Mesenteric fat pad (tissue), 1 donor: ENCODE measurements around the gene NUDT22. TPM values are rescaled to one million over a fixed set of nuclear protein-coding genes. Genes with fewer than 3 reads are reported as not detected.
"Not testable (repeated sequence)": the region's sequence is repeated elsewhere in the genome, so short reads cannot be mapped to it uniquely, and the experiment has no call there.

Experiments used
- DNase-seq: peaks from one replicate; pipeline ENCODE4 v3.0.0-alpha.2; 2020; ENCODE audit warnings: low spot score
- total RNA-seq: library from RNA; stranded (reverse); fragmentation: NEBNext Ultra II Directional; extraction: Animal tissue kit (Norgen Biotek cat#: 25700); gene quantifications from one replicate; pipeline ENCODE4 v1.2.1, GENCODE V29; 2021
- donor health status: DM: yes; HTN: yes; CAD: no.

Gene NUDT22
- total RNA-seq, 1 donor from 2014 or later = 45.8 TPM

GRCh38 chr11:64241491-64242374 is 15.7 kb downstream of the NUDT22 start:
- DNase-seq = no peak

- DNase-seq = no peak
These were observed 17.3 kb downstream of the NUDT22 start for GRCh38 chr11:64243236-64243854.

GRCh38 chr11:64244107-64244506 is 18.0 kb downstream of the NUDT22 start:
- no peak for DNase-seq

- no peak for DNase-seq
These were observed 18.9 kb downstream of the NUDT22 start for GRCh38 chr11:64244966-64245365.

GRCh38 chr11:64245401-64245796 is 19.3 kb downstream of the NUDT22 start:
- no peak for DNase-seq

- DNase-seq = no peak
These were observed 19.9 kb downstream of the NUDT22 start for GRCh38 chr11:64245797-64246620.

GRCh38 chr11:64246621-64246870 is 20.5 kb downstream of the NUDT22 start:
- DNase-seq = not testable (repeated sequence)

GRCh38 chr11:64246871-64247728 is 21.0 kb downstream of the NUDT22 start, which contains the start of gene PPP1R14B:
TSS of gene PPP1R14B (minus strand) at chr11:64246943. CDS start at chr11:64246673, 270 bp downstream.
- no peak for DNase-seq

- DNase-seq = no peak
These were observed 21.9 kb downstream of the NUDT22 start for GRCh38 chr11:64247729-64248531.

- DNase-seq = no peak
These were observed 22.5 kb downstream of the NUDT22 start for GRCh38 chr11:64248578-64248977.

- no peak for DNase-seq
These were observed 23.0 kb downstream of the NUDT22 start for GRCh38 chr11:64249038-64249437.

GRCh38 chr11:64249563-64250414 is 23.7 kb downstream of the NUDT22 start:
- no peak for DNase-seq

- DNase-seq = no peak
These were observed 24.4 kb downstream of the NUDT22 start for GRCh38 chr11:64250415-64251015.

GRCh38 chr11:64251016-64251752 is 25.1 kb downstream of the NUDT22 start, which contains the start of gene PLCB3:
TSS of gene PLCB3 (plus strand) at chr11:64251530. CDS start at chr11:64251650, 120 bp downstream.
- DNase-seq = no peak

GRCh38 chr11:64251753-64252002 is 25.6 kb downstream of the NUDT22 start:
- no peak for DNase-seq

- no peak for DNase-seq
These were observed 26.2 kb downstream of the NUDT22 start for GRCh38 chr11:64252003-64252872.

GRCh38 chr11:64253043-64253442 is 27.0 kb downstream of the NUDT22 start:
- DNase-seq = no peak
